Right ventricle myocardium superior (tissue), 1 donor: Measurements from ENCODE around the gene APOBEC3A. TPM values are rescaled to one million over a fixed set of nuclear protein-coding genes. Genes with fewer than 3 reads are reported as not detected.

Experiments used
- ATAC-seq: fragments of 200-7000 bp; cut with Tn5 transposase; one replicate; pipeline ENCODE4 v1.9.1; 2020; ENCODE audit warnings: mild to moderate bottlenecking; ENCODE audit not compliant: poor library complexity
- DNase-seq: peaks from one replicate; pipeline ENCODE4 v3.0.0-alpha.2; 2020
- intact Hi-C: fragments of 100-400 bp; cut with DNase I; formaldehyde crosslinking; loops from one replicate; pipeline ENCODE4 v1.11.2; 2022
- long read RNA-seq: library from polyadenylated mRNA; unstranded; transcript quantifications from one replicate; pipeline ENCODE4 v2.0.0, GENCODE V29; 2021
- total RNA-seq: library from RNA; stranded (reverse); fragmentation: NEBNext Ultra II Directional; extraction: Animal tissue kit (Norgen Biotek cat#: 25700); gene quantifications from one replicate; pipeline ENCODE4 v1.2.1, GENCODE V29; 2021
- donor health status: DM: no; HTN: yes; CAD: no; lungs with severe emphysema.

APOBEC3A gene
- total RNA-seq = 0.35 TPM
- long read RNA-seq, partial matches to known transcripts = 0 of 1 reads
- long read RNA-seq, other reads (novel, unspliced or antisense) = 1 of 1 reads

GRCh38 chr22:38957046-38957770 is at the start of gene APOBEC3A:
APOBEC3A (plus strand) TSS chr22:38957609; CDS start chr22:38957692, 83 bp downstream.
- no peak for ATAC-seq
- intact Hi-C loops = no loop called here
- peak; percentile 67 for DNase-seq

GRCh38 chr22:38907767-38908166 is 49.6 kb upstream of the APOBEC3A start:
- ATAC-seq (no peak), DNase-seq (no peak)
- intact Hi-C loops = no loop called here

GRCh38 chr22:38911434-38911833 is 46.0 kb upstream of the APOBEC3A start:
- DNase-seq (no peak), ATAC-seq (no peak)
- intact Hi-C loops = no loop called here

- DNase-seq (no peak), ATAC-seq (no peak)
- intact Hi-C loops = loop anchor here (5.0 kb wide), 1 partner anchor 47 kb away; the partner anchor contains the start of gene CBX6
Observed at GRCh38 chr22:38919631-38920190, 37.7 kb upstream of the APOBEC3A start.

- DNase-seq = peak; percentile 55
- intact Hi-C loops = loop anchor here (5.0 kb wide), 1 partner anchor 49 kb away; the partner anchor contains the start of gene CBX6
Observed at GRCh38 chr22:38921120-38921519, 36.3 kb upstream of the APOBEC3A start.

GRCh38 chr22:38921806-38922205 is 35.6 kb upstream of the APOBEC3A start:
- ATAC-seq = no peak
- intact Hi-C loops = loop anchor here (5.0 kb wide), 1 partner anchor 50 kb away; the partner anchor contains the start of gene CBX6
- DNase-seq = no peak

More at GRCh38 chr22:38921120-38921519, 36.3 kb upstream of the APOBEC3A start:
- no peak for ATAC-seq

GRCh38 chr22:38923463-38924346 is 33.7 kb upstream of the APOBEC3A start:
- DNase-seq (peak; percentile 76), ATAC-seq (peak; percentile 94)
- intact Hi-C loops = loop anchor here (5.0 kb wide), 1 partner anchor 51 kb away; the partner anchor contains the start of gene CBX6

- DNase-seq (peak; percentile 82), ATAC-seq (peak; percentile 76)
- intact Hi-C loops = loop anchor here (5.0 kb wide), 1 partner anchor 52 kb away; the partner anchor contains the start of gene CBX6
Observed at GRCh38 chr22:38924347-38924952, 33.0 kb upstream of the APOBEC3A start.

GRCh38 chr22:38925571-38926041 is 31.8 kb upstream of the APOBEC3A start:
- ATAC-seq (no peak), DNase-seq (no peak)
- intact Hi-C loops = loop anchor here (5.0 kb wide), 1 partner anchor 82 kb away; no protein-coding TSS in a partner anchor

- DNase-seq = peak; percentile 85
- intact Hi-C loops = loop anchor here (5.0 kb wide), 1 partner anchor 80 kb away; no protein-coding TSS in a partner anchor
- ATAC-seq = peak; percentile 86
Observed at GRCh38 chr22:38927033-38927781, 30.2 kb upstream of the APOBEC3A start.

- intact Hi-C loops = loop anchor here (5.0 kb wide), 1 partner anchor 192 kb away; no protein-coding TSS in a partner anchor
- no peak for ATAC-seq
Observed at GRCh38 chr22:38930512-38930911, 26.9 kb upstream of the APOBEC3A start.

GRCh38 chr22:38935023-38935422 is 22.4 kb upstream of the APOBEC3A start:
- intact Hi-C loops = no loop called here
- DNase-seq = peak; percentile 89
- peak; percentile 95 for ATAC-seq

More at GRCh38 chr22:38930512-38930911, 26.9 kb upstream of the APOBEC3A start:
- DNase-seq = no peak

- DNase-seq (no peak), ATAC-seq (no peak)
- intact Hi-C loops = no loop called here
Observed at GRCh38 chr22:38935616-38936015, 21.8 kb upstream of the APOBEC3A start.

GRCh38 chr22:38936562-38936961 is 20.8 kb upstream of the APOBEC3A start:
- DNase-seq (no peak), ATAC-seq (no peak)
- intact Hi-C loops = no loop called here

GRCh38 chr22:38937036-38937435 is 20.4 kb upstream of the APOBEC3A start:
- intact Hi-C loops = no loop called here
- DNase-seq (no peak), ATAC-seq (no peak)

- ATAC-seq = no peak
- intact Hi-C loops = no loop called here
- DNase-seq = no peak
Observed at GRCh38 chr22:38937541-38937940, 19.9 kb upstream of the APOBEC3A start.

GRCh38 chr22:38938221-38938620 is 19.2 kb upstream of the APOBEC3A start:
- ATAC-seq (no peak), DNase-seq (no peak)
- intact Hi-C loops = no loop called here
